Mesenchymal stem cell (in vitro differentiated cells and primary cell): ENCODE measurements around the gene BMPR1B.

Experiments
- DNase-seq: peaks from one replicate; pipeline ENCODE4 v3.0.0-alpha.2; 2013
- H2AFZ ChIP-seq: one replicate; pipeline ENCODE4 v1.6.1; 2013; ENCODE audit warnings: low read depth, mild to moderate bottlenecking, control low read depth, inconsistent platforms, low read length, moderate library complexity
- H2AK5ac ChIP-seq: 2 replicates; pipeline ENCODE4 v1.6.1; 2013; ENCODE audit warnings: low read length, moderate library complexity, mild to moderate bottlenecking, inconsistent platforms; ENCODE audit not compliant: severe bottlenecking
- H2BK120ac ChIP-seq: one replicate; pipeline ENCODE4 v1.6.1; 2013; ENCODE audit warnings: low read depth, mild to moderate bottlenecking, inconsistent platforms, low read length, moderate library complexity
- H2BK12ac ChIP-seq, 2 experiments: one replicate each; pipeline ENCODE4 v1.6.1; 2013; ENCODE audit warnings: inconsistent platforms in 2 of 2, low read length in 2 of 2, mild to moderate bottlenecking in 2 of 2, moderate library complexity in 2 of 2, control low read depth in 1 of 2
- H2BK15ac ChIP-seq: one replicate; pipeline ENCODE4 v1.6.1; 2013; ENCODE audit warnings: mild to moderate bottlenecking, low read depth, inconsistent platforms; ENCODE audit not compliant: poor library complexity, severe bottlenecking
- H2BK5ac ChIP-seq: 2 replicates; pipeline ENCODE4 v1.6.1; 2013; ENCODE audit warnings: low read depth, mild to moderate bottlenecking, low read length, control low read depth, inconsistent platforms; ENCODE audit not compliant: poor library complexity, severe bottlenecking
- H3K14ac ChIP-seq, 2 experiments: one replicate each; pipeline ENCODE4 v1.6.1; 2013; ENCODE audit warnings: inconsistent platforms in 2 of 2, low read length in 2 of 2, control low read depth in 1 of 2, mild to moderate bottlenecking in 1 of 2, moderate library complexity in 1 of 2
- H3K18ac ChIP-seq, 2 experiments: one replicate each; pipeline ENCODE4 v1.6.1; 2013; ENCODE audit warnings: inconsistent platforms in 2 of 2, low read length in 2 of 2, control low read depth in 1 of 2, low read depth in 1 of 2, mild to moderate bottlenecking in 1 of 2
- H3K23ac ChIP-seq, 2 experiments: one replicate each; pipeline ENCODE4 v1.6.1; 2013; ENCODE audit warnings: inconsistent platforms in 2 of 2, low read length in 2 of 2, mild to moderate bottlenecking in 2 of 2, moderate library complexity in 2 of 2, control low read depth in 1 of 2
- H3K27ac ChIP-seq: 2 replicates; pipeline ENCODE4 v1.5.1; 2013; ENCODE audit warnings: mild to moderate bottlenecking, moderate library complexity, low read length, control low read depth, inconsistent platforms; ENCODE audit not compliant: poor library complexity, severe bottlenecking
- H3K27me3 ChIP-seq, 2 experiments: 2 replicates each; pipeline versions ENCODE4 v1.6.1 to v1.7.0; 2013; ENCODE audit warnings: low read length in 2 of 2, mild to moderate bottlenecking in 2 of 2, moderate library complexity in 2 of 2, control low read depth in 1 of 2, inconsistent platforms in 1 of 2; ENCODE audit not compliant: control insufficient read depth in 1 of 2, insufficient read depth in 1 of 2
- H3K36me3 ChIP-seq, 2 experiments: 2 replicates each; pipeline versions ENCODE4 v1.6.1 to v1.7.0; 2013; ENCODE audit warnings: low read length in 2 of 2, control low read depth in 1 of 2, inconsistent platforms in 1 of 2, low read depth in 1 of 2, mild to moderate bottlenecking in 1 of 2; ENCODE audit not compliant: insufficient read depth in 2 of 2, control insufficient read depth in 1 of 2
- H3K4ac ChIP-seq, 2 experiments: one replicate each; pipeline ENCODE4 v1.6.1; 2013; ENCODE audit warnings: inconsistent platforms in 2 of 2, low read length in 2 of 2, mild to moderate bottlenecking in 2 of 2, moderate library complexity in 2 of 2, control low read depth in 1 of 2, low read depth in 1 of 2
- H3K4me1 ChIP-seq: 2 replicates; pipeline ENCODE4 v1.6.1; 2013; ENCODE audit warnings: low read depth, low read length, control low read depth; ENCODE audit not compliant: control insufficient read depth, insufficient read depth
- H3K4me2 ChIP-seq: 2 replicates; pipeline ENCODE4 v1.6.1; 2013; ENCODE audit warnings: low read length, mild to moderate bottlenecking, inconsistent platforms; ENCODE audit not compliant: poor library complexity, severe bottlenecking
- H3K4me3 ChIP-seq, 2 experiments: 2 replicates each; pipeline versions ENCODE4 v1.5.1 to v1.7.0; 2013; ENCODE audit warnings: low read length in 2 of 2, mild to moderate bottlenecking in 2 of 2, control low read depth in 1 of 2, low read depth in 1 of 2; ENCODE audit not compliant: insufficient read depth in 1 of 2
- H3K79me1 ChIP-seq: replicated peaks from 2 replicates; pipeline ENCODE4 v1.6.1; 2013; ENCODE audit warnings: mild to moderate bottlenecking, control low read depth, low read length, inconsistent platforms; ENCODE audit not compliant: poor library complexity, severe bottlenecking
- H3K9ac ChIP-seq: 2 replicates; pipeline ENCODE4 v1.7.0; 2013; ENCODE audit warnings: mild to moderate bottlenecking, low read length, moderate library complexity
- H3K9me3 ChIP-seq: 2 replicates; pipeline ENCODE4 v1.7.0; 2013; ENCODE audit warnings: mild to moderate bottlenecking, low read length; ENCODE audit not compliant: control insufficient read depth
- H4K8ac ChIP-seq: one replicate; pipeline ENCODE4 v1.6.1; 2013; ENCODE audit warnings: inconsistent platforms, mild to moderate bottlenecking, low read length, moderate library complexity
- H4K91ac ChIP-seq: one replicate; pipeline ENCODE4 v1.6.1; 2013; ENCODE audit warnings: mild to moderate bottlenecking, low read length, inconsistent platforms
- WGBS: methylation state at CpG from one replicate; pipeline ENCODE4 v1.1.7; 2013; ENCODE audit warnings: mixed read lengths; 5-methylcytosine and 5-hydroxymethylcytosine counted together

Gene BMPR1B

DNA sequence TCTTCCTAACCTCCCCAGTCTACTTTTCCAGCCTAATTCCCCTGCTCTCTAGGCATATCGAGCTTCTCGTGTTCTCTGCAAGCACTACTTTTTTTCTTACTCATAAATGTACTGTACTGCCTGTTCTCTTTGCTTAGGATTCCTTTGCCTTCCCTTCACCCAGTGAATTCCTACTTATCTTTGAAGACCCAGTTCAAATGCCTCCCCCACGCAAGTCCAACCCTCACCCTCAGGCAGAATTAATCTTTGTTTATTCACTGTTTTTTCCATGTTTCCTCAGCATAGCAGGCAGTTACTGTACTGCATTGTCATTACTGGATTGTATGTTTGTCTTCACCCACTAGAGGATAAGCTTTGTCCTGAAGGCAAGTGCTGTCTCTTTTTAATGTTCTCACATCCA, 287.7 kb downstream of the BMPR1B start:
- 81% methylated on average over 2 of the region's 3 CpGs for WGBS
- no peak overlapping the region for H3K23ac ChIP-seq
- H4K8ac ChIP-seq: no peak overlapping the region

DNA sequence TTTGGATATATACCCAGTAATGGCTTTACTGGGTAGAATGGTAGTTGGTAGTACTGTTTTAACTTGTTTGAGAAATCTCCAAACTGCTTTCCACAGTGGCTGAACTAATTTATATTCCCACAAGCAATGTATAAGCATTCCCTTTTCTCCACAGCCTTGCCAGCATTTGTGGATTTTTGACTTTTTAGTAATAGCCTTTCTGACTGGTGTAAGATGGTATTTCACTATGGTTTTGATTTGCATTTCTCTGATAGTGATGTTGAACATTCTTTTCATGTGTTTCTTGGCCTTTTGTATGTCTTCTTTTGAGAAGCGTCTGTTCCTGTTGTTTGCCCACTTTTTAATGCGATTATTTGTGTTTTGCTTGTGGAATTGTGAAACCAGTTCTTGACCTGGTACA, 290.5 kb downstream of the BMPR1B start:
- Histone ChIP-seq H3K4me1 (peaks cover 3% of the 10 kb centered on the region), H3K79me1 (no peaks in the 10 kb centered on the region), H3K18ac (no peak overlapping the region), H3K4me3 (no peak overlapping the region), H3K4me2 (no peak overlapping the region), H3K4ac (no peak overlapping the region), H3K36me3 (no peaks in the 10 kb centered on the region), H3K23ac (no peak overlapping the region), H3K27ac (no peak overlapping the region), H2AFZ (no peak overlapping the region), H3K14ac (no peak overlapping the region), H2BK15ac (no peak overlapping the region), H4K8ac (no peak overlapping the region), H2BK5ac (no peak overlapping the region), H2BK120ac (no peak overlapping the region), H3K9ac (no peak overlapping the region), H2BK12ac (no peak overlapping the region), H3K27me3 (no peaks in the 10 kb centered on the region), H4K91ac (no peak overlapping the region), H3K9me3 (no peaks in the 10 kb centered on the region), H2AK5ac (no peak overlapping the region)
- DNase-seq: no peak
- 98% methylated on average over 2 of the region's 2 CpGs for whole genome bisulfite sequencing

More for the DNA sequence above, 287.7 kb downstream of the BMPR1B start:
- H3K18ac ChIP-seq: no peak overlapping the region
- no peak overlapping the region for H2AK5ac ChIP-seq
- H3K27ac ChIP-seq: no peak overlapping the region
- H2BK12ac ChIP-seq: no peak overlapping the region
- H3K4me1 ChIP-seq: no peaks in the 10 kb centered on the region
- no peak overlapping the region for H2AFZ ChIP-seq
- H3K4me3 ChIP-seq: no peak overlapping the region
- H3K27me3 ChIP-seq: no peaks in the 10 kb centered on the region
- H3K4me2 ChIP-seq: no peak overlapping the region
- H3K4ac ChIP-seq: no peak overlapping the region
- H3K9me3 ChIP-seq: no peaks in the 10 kb centered on the region
- no peaks in the 10 kb centered on the region for H3K36me3 ChIP-seq
- no peak overlapping the region for H2BK120ac ChIP-seq
- no peak overlapping the region for H2BK5ac ChIP-seq
- no peak overlapping the region for H4K91ac ChIP-seq
- no peaks in the 10 kb centered on the region for H3K79me1 ChIP-seq
- H3K9ac ChIP-seq: no peak overlapping the region
- no peak overlapping the region for H2BK15ac ChIP-seq
- H3K14ac ChIP-seq: no peak overlapping the region
- DNase-seq: no peak

DNA sequence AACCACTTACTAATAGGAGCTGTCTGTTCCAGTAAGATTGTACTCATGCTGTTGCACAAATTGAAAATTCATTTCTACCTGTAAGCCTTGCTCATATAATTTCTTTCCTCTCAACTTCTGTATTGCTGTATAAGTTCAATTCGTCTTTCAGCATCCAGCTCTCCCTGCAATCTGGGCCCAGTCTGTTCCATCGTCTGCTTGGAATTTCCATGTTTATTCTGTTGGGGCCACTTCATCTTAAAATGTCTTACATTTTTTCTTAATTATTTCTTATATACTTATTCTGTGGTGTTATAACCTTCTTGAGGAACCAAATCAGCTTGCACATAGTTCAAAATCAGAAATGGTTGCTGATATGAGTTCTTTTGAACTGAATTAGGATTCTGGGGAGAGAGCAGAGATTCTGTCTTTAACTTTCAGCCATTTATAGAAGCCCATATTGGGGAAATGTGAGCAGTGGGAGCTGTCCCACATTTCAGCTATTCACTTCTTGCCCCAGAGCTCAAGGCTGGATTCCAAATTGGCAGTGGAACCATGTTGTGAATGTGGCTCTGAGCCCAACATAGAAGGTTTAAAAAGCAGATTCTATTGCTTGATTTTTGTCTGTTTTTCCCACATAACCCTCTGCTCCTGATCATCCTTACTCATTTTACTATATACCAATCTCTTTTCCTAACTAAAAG, 291.9 kb downstream of the BMPR1B start:
- Histone ChIP-seq H2BK5ac (no peak overlapping the region), H3K4ac (no peak overlapping the region), H3K18ac (no peak overlapping the region), H3K23ac (no peak overlapping the region), H2BK120ac (no peak overlapping the region), H3K4me3 (no peak overlapping the region), H2AFZ (no peak overlapping the region), H4K8ac (no peak overlapping the region), H3K9ac (no peak overlapping the region), H3K36me3 (no peaks in the 10 kb centered on the region), H3K27ac (no peak overlapping the region), H3K9me3 (no peaks in the 10 kb centered on the region), H3K79me1 (no peaks in the 10 kb centered on the region), H4K91ac (no peak overlapping the region), H2BK12ac (no peak overlapping the region), H3K27me3 (no peaks in the 10 kb centered on the region), H3K14ac (no peak overlapping the region), H3K4me1 (peaks cover 3% of the 10 kb centered on the region), H3K4me2 (no peak overlapping the region), H2AK5ac (no peak overlapping the region), H2BK15ac (no peak overlapping the region)
- peak; percentile 2 for DNase-seq
- WGBS: 36% methylated on average over 2 of the region's 2 CpGs

DNA sequence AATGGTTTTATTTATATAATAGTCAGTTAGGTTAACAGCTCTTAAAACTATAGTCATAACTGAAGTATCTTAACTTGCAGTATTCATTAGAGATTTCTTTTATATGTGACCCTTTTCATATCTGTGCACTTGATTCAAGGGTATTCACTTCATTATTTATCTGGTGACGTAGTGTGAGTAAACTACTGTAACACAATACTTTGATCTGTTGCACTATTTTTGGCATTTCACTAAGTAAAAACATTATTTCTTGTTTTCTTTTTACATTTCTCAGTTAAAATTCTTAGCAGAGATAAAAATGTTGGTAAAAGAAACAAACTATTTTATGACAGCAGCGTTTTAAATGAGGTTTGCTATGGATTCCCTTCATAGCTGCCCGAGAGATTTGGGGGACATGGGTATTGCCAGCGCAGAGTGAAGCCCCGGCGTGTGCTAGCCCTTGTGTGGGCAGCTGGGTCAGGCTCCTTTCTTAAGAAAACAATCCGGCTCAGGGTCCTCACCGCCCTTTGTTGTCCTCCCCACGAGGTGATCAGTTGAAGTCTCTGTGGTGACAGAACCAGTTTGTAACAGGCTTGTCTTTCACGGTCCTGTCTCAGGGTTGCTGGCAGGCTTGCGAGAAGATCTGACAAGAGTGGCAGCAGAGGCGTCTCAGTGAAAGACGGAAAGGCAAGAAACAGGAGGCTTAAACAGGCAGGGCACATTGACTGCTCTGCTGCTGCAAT, 293.4 kb downstream of the BMPR1B start:
- Histone ChIP-seq H3K14ac (no peak overlapping the region), H2BK120ac (no peak overlapping the region), H2BK15ac (no peak overlapping the region), H4K8ac (peak overlapping the region; percentile 4), H2BK5ac (no peak overlapping the region), H3K9ac (no peak overlapping the region), H3K4me3 (no peak overlapping the region), H3K36me3 (no peaks in the 10 kb centered on the region), H3K4me2 (peak overlapping the region; percentile 13), H4K91ac (no peak overlapping the region), H2AK5ac (no peak overlapping the region), H3K27me3 (no peaks in the 10 kb centered on the region), H3K18ac (no peak overlapping the region), H2BK12ac (no peak overlapping the region), H3K9me3 (no peaks in the 10 kb centered on the region), H3K79me1 (no peaks in the 10 kb centered on the region), H3K23ac (no peak overlapping the region), H3K27ac (no peak overlapping the region), H3K4ac (no peak overlapping the region), H3K4me1 (peaks cover 3% of the 10 kb centered on the region), H2AFZ (no peak overlapping the region)
- 70% methylated on average over 12 of the region's 13 CpGs for WGBS
- DNase-seq: no peak
